ES-I3 (cell line): ENCODE measurements around the gene RPL23.

Experiments used
- H3K36me3 ChIP-seq: 2 replicates; pipeline ENCODE4 v1.6.1; 2013; ENCODE audit warnings: mild to moderate bottlenecking, low read length, control low read depth, moderate library complexity; ENCODE audit not compliant: insufficient read depth
- H3K4me1 ChIP-seq: 2 replicates; pipeline ENCODE4 v1.6.1; 2013; ENCODE audit warnings: mild to moderate bottlenecking, control low read depth, low read length; ENCODE audit not compliant: insufficient read depth
- H3K9ac ChIP-seq: 2 replicates; pipeline ENCODE4 v1.6.1; 2013; ENCODE audit warnings: low read depth, mild to moderate bottlenecking, low read length, moderate library complexity
- H3K9me3 ChIP-seq: 2 replicates; pipeline ENCODE4 v1.6.1; 2013; ENCODE audit warnings: mild to moderate bottlenecking, low read length, moderate library complexity; ENCODE audit not compliant: control insufficient read depth, insufficient read depth

Gene RPL23

GRCh38 chr17:38874505-38875400, 21.2 kb upstream of the RPL23 start:
- Histone ChIP-seq H3K4me1 (peaks cover 71% of the 10 kb centered on the region), H3K36me3 (no peaks in the 10 kb centered on the region), H3K9me3 (no peaks in the 10 kb centered on the region), H3K9ac (no peak overlapping the region)

GRCh38 chr17:38873640-38874380, 20.3 kb upstream of the RPL23 start:
- H3K9me3 ChIP-seq = no peaks in the 10 kb centered on the region
- no peak overlapping the region for H3K9ac ChIP-seq
- H3K36me3 ChIP-seq = no peaks in the 10 kb centered on the region
- peaks cover 62% of the 10 kb centered on the region for H3K4me1 ChIP-seq

GRCh38 chr17:38872671-38873385, 19.3 kb upstream of the RPL23 start:
- H3K9ac ChIP-seq = no peak overlapping the region
- H3K4me1 ChIP-seq = peaks cover 52% of the 10 kb centered on the region
- no peaks in the 10 kb centered on the region for H3K9me3 ChIP-seq
- no peaks in the 10 kb centered on the region for H3K36me3 ChIP-seq

- no peaks in the 10 kb centered on the region for H3K9me3 ChIP-seq
- H3K9ac ChIP-seq = peak overlapping the region; percentile 89; the same call in 1 of the 2 replicates
- peaks cover 44% of the 10 kb centered on the region for H3K4me1 ChIP-seq
- no peaks in the 10 kb centered on the region for H3K36me3 ChIP-seq
These were observed 18.5 kb upstream of the RPL23 start for GRCh38 chr17:38872027-38872511.

- H3K9ac ChIP-seq = peak overlapping the region; percentile 89
- H3K9me3 ChIP-seq = no peaks in the 10 kb centered on the region
- H3K4me1 ChIP-seq = peaks cover 42% of the 10 kb centered on the region
- no peaks in the 10 kb centered on the region for H3K36me3 ChIP-seq
These were observed 17.9 kb upstream of the RPL23 start for GRCh38 chr17:38871247-38872015.

- Histone ChIP-seq H3K9ac (peak overlapping the region; percentile 89), H3K4me1 (peaks cover 37% of the 10 kb centered on the region), H3K36me3 (no peaks in the 10 kb centered on the region), H3K9me3 (no peaks in the 10 kb centered on the region)
These were observed 17.0 kb upstream of the RPL23 start for GRCh38 chr17:38870259-38871165.

GRCh38 chr17:38869526-38870258, 16.2 kb upstream of the RPL23 start, which contains the start of gene LASP1:
LASP1 (plus strand) TSS chr17:38870058; CDS start chr17:38870190, 132 bp downstream.
- Histone ChIP-seq H3K9ac (peak within 1 kb of the TSS; percentile 89), H3K4me1 (peaks cover 29% of the 10 kb centered on the region), H3K36me3 (no peaks in the 10 kb centered on the region), H3K9me3 (no peaks in the 10 kb centered on the region)

GRCh38 chr17:38868817-38869525, 15.4 kb upstream of the RPL23 start:
- H3K9me3 ChIP-seq = no peaks in the 10 kb centered on the region
- no peaks in the 10 kb centered on the region for H3K36me3 ChIP-seq
- H3K4me1 ChIP-seq = peaks cover 22% of the 10 kb centered on the region
- H3K9ac ChIP-seq = peak overlapping the region; percentile 89

- Histone ChIP-seq H3K36me3 (no peaks in the 10 kb centered on the region), H3K9ac (peak overlapping the region; percentile 89), H3K9me3 (no peaks in the 10 kb centered on the region), H3K4me1 (peaks cover 15% of the 10 kb centered on the region)
These were observed 14.7 kb upstream of the RPL23 start for GRCh38 chr17:38867968-38868816.

- no peaks in the 10 kb centered on the region for H3K9me3 ChIP-seq
- H3K4me1 ChIP-seq = peaks cover 7% of the 10 kb centered on the region
- H3K36me3 ChIP-seq = no peaks in the 10 kb centered on the region
- peak overlapping the region; percentile 89 for H3K9ac ChIP-seq
These were observed 13.9 kb upstream of the RPL23 start for GRCh38 chr17:38867179-38867967.
